Spinal cord (tissue), 10 donors: ENCODE data around the gene NOC2L. TPM values are rescaled to one million over a fixed set of nuclear protein-coding genes. Genes with fewer than 3 reads are reported as not detected.
"Not testable (repeated sequence)": the region's sequence is repeated elsewhere in the genome, so short reads cannot be mapped to it uniquely, and the experiment has no call there.

Experiments used
- DNase-seq, 6 donors: peaks; one replicate each; pipeline versions ENCODE4 v3.0.0 to v3.0.0-alpha.2; 2013 to 2015; ENCODE audit warnings: low spot score in 6 of 6, low read depth in 4 of 6
- H3K27ac ChIP-seq: one replicate; pipeline ENCODE4 v1.5.1; 2013; ENCODE audit warnings: low read depth, low read length, control low read depth
- H3K27me3 ChIP-seq: one replicate; pipeline ENCODE4 v1.6.1; 2013; ENCODE audit warnings: low read length; ENCODE audit not compliant: control insufficient read depth, insufficient read depth
- H3K36me3 ChIP-seq: one replicate; pipeline ENCODE4 v1.6.1; 2013; ENCODE audit warnings: low read length; ENCODE audit not compliant: control insufficient read depth, insufficient read depth
- H3K4me1 ChIP-seq: one replicate; pipeline ENCODE4 v1.6.1; 2013; ENCODE audit warnings: low read length; ENCODE audit not compliant: control insufficient read depth, insufficient read depth
- H3K4me3 ChIP-seq: one replicate; pipeline ENCODE4 v1.5.1; 2013; ENCODE audit warnings: low read depth, low read length, control low read depth
- H3K9me3 ChIP-seq: one replicate; pipeline ENCODE4 v1.6.1; 2013; ENCODE audit warnings: low read length; ENCODE audit not compliant: control insufficient read depth, insufficient read depth
- WGBS: methylation state at CpG from one replicate; pipeline ENCODE4 v1.1.5; 2013; ENCODE audit warnings: missing lambda C conversion rate; ENCODE audit not compliant: insufficient coverage; 5-methylcytosine and 5-hydroxymethylcytosine counted together
- polyA plus RNA-seq, 2 donors: library from polyadenylated mRNA; unstranded; fragments of 120-200 nt; gene quantifications; one replicate each; pipeline ENCODE4 v1.2.1, GENCODE V29; 2013; ENCODE audit not compliant: insufficient read length in 2 of 2
- small RNA-seq: library from RNA; depleted of rRNA; stranded (forward); fragments of <200 nt; gene quantifications from one replicate; pipeline ENCODE3, GENCODE V24; 2014; ENCODE audit warnings: low replicate concordance
- total RNA-seq, 2 donors: library from RNA; depleted of rRNA in 1 of 2; stranded (reverse); fragments of 120-200 nt in 1 of 2; fragments of >200 nt in 1 of 2; gene quantifications; one replicate each; pipeline versions ENCODE4 v1.2.3 to v1.2.4, GENCODE V29; 2013 to 2014
- donor health status: healthy.

NOC2L gene
- total and polyA plus RNA-seq, 4 donors: 33.1 to 68.5 (median 55.9) TPM

- H3K27me3 ChIP-seq, H3K36me3 ChIP-seq, DNase-seq, H3K9me3 ChIP-seq, H3K27ac ChIP-seq, H3K4me1 ChIP-seq, H3K4me3 ChIP-seq: not testable (repeated sequence)
- 68% methylated on average over 15 of the region's 17 CpGs for WGBS
Measured at GRCh38 chr1:897951-898350, 61.1 kb downstream of the NOC2L start.

GRCh38 chr1:897226-897625, 61.8 kb downstream of the NOC2L start:
- Histone ChIP-seq H3K27me3 (peaks cover 8% of the 10 kb centered on the region), H3K4me3 (no peak overlapping the region), H3K27ac (no peak overlapping the region), H3K9me3 (no peaks in the 10 kb centered on the region), H3K36me3 (no peaks in the 10 kb centered on the region), H3K4me1 (no peaks in the 10 kb centered on the region)
- DNase-seq: no peak
- WGBS: 70% methylated on average over 2 of the region's 8 CpGs

Small RNA genes within 50 kb of the gene (small RNA-seq; reads per million reads assigned to genes)
- not detected for gene AL645608.3
- not detected for gene AL645608.4

Other genes with a start within 250 kb of the NOC2L start
- 10 to 100 TPM; 12.0 to 29.5 TPM for gene SAMD11, start 35.3 kb downstream of the NOC2L start, total RNA-seq
- 10 to 100 TPM; 28.3 to 36.9 TPM for gene SAMD11, start 35.3 kb downstream of the NOC2L start, polyA plus RNA-seq
- 1 to 10 TPM; 5.4 to 9.1 TPM for gene KLHL17, start 1.3 kb upstream of the NOC2L start, total RNA-seq
- gene KLHL17, start 1.3 kb upstream of the NOC2L start, polyA plus RNA-seq: 10 to 100 TPM; 26.0 to 27.4 TPM
- not detected for gene PLEKHN1, start 7.2 kb upstream of the NOC2L start, total RNA-seq
- gene PLEKHN1, start 7.2 kb upstream of the NOC2L start, polyA plus RNA-seq: under 1 TPM in 1 of 2 donors, not detected in 1; 0.26 TPM
- not detected for gene PERM1, start 22.8 kb upstream of the NOC2L start, total RNA-seq
- gene PERM1, start 22.8 kb upstream of the NOC2L start, polyA plus RNA-seq: under 1 TPM in 1 of 2 donors, not detected in 1; 0.39 TPM
- 10 to 100 TPM; 12.3 to 77.1 TPM for gene HES4, start 40.8 kb upstream of the NOC2L start, total RNA-seq
- 10 to 100 TPM; 72.3 to 74.0 TPM for gene HES4, start 40.8 kb upstream of the NOC2L start, polyA plus RNA-seq
- 10 to 100 TPM; 34.4 to 48.8 TPM for gene ISG15, start 54.2 kb upstream of the NOC2L start, total RNA-seq
- gene ISG15, start 54.2 kb upstream of the NOC2L start, polyA plus RNA-seq: 10 to 100 TPM; 27.7 to 28.0 TPM
- gene AGRN, start 60.9 kb upstream of the NOC2L start, total RNA-seq: 10 to 100 TPM; 62.8 to 75.7 TPM
- gene AGRN, start 60.9 kb upstream of the NOC2L start, polyA plus RNA-seq: 100 to 1,000 TPM; 274 to 280 TPM
- gene RNF223, start 115.0 kb upstream of the NOC2L start, total RNA-seq: not detected
- gene RNF223, start 115.0 kb upstream of the NOC2L start, polyA plus RNA-seq: under 1 TPM in 1 of 2 donors, not detected in 1; 0.20 TPM
- 1 to 10 TPM; 4.4 to 9.9 TPM for gene C1orf159, start 156.8 kb upstream of the NOC2L start, total RNA-seq
- gene C1orf159, start 156.8 kb upstream of the NOC2L start, polyA plus RNA-seq: 10 to 100 TPM; 22.3 to 27.0 TPM
- 1 to 10 TPM in 1 of 2 donors, under 1 TPM in 1; 0.79 to 2.1 TPM for gene TTLL10, start 214.6 kb upstream of the NOC2L start, total RNA-seq
- 1 to 10 TPM; 1.2 to 1.3 TPM for gene TTLL10, start 214.6 kb upstream of the NOC2L start, polyA plus RNA-seq
- under 1 TPM; 0.20 to 0.22 TPM for gene TNFRSF18, start 247.3 kb upstream of the NOC2L start, total RNA-seq
- under 1 TPM; 0.36 to 0.68 TPM for gene TNFRSF18, start 247.3 kb upstream of the NOC2L start, polyA plus RNA-seq